HEK293 (cell line): ENCODE results near the gene TCF3.

Experiments
- CTCF ChIP-seq: fragments of 450-650 bp; formaldehyde crosslinking; IDR thresholded peaks from 2 replicates; pipeline ENCODE4 v1.5.1; 2016; ENCODE audit warnings: missing biosample characterization, missing genetic modification characterization
- KLF1 ChIP-seq: fragments of 450-650 bp; formaldehyde crosslinking; IDR thresholded peaks from 2 replicates; pipeline ENCODE4 v1.5.1; 2016; ENCODE audit warnings: missing biosample characterization, missing genetic modification characterization
- ZNF24 ChIP-seq: fragments of 450-650 bp; formaldehyde crosslinking; IDR thresholded peaks from 2 replicates; pipeline ENCODE4 v1.5.1; 2016; ENCODE audit warnings: missing biosample characterization, missing genetic modification characterization
- ZNF350 ChIP-seq: fragments of 450-650 bp; formaldehyde crosslinking; IDR thresholded peaks from 2 replicates; pipeline ENCODE4 v1.5.0; 2017; ENCODE audit warnings: missing biosample characterization, mild to moderate bottlenecking, missing genetic modification characterization
- ZNF362 ChIP-seq: fragments of 450-650 bp; formaldehyde crosslinking; IDR thresholded peaks from 2 replicates; pipeline ENCODE4 v1.5.1; 2016; ENCODE audit warnings: missing biosample characterization, missing genetic modification characterization
- ZNF639 ChIP-seq: fragments of 450-650 bp; formaldehyde crosslinking; IDR thresholded peaks from 2 replicates; pipeline ENCODE4 v1.5.1; 2016; ENCODE audit warnings: missing biosample characterization, missing genetic modification characterization
- ZNF791 ChIP-seq: fragments of 450-650 bp; formaldehyde crosslinking; IDR thresholded peaks from 2 replicates; pipeline ENCODE4 v1.5.1; 2016; ENCODE audit warnings: missing biosample characterization, missing genetic modification characterization

GRCh38 chr19:1678073-1678472, 25.7 kb upstream of the TCF3 start:
- TF ChIP-seq CTCF (tag by site-specific recombination) (no peak), ZNF791 (tag by site-specific recombination) (no peak), ZNF362 (no peak), ZNF639 (tag by site-specific recombination) (no peak), ZNF350 (tag by site-specific recombination) (no peak), KLF1 (tag by site-specific recombination) (no peak), ZNF24 (tag by site-specific recombination) (no peak)
